Left lung (tissue), 14 donors: Measurements from ENCODE around the gene GDPD5. TPM values are rescaled to one million over a fixed set of nuclear protein-coding genes. Genes with fewer than 3 reads are reported as not detected.

Source experiments
- ATAC-seq: fragments of 200-7000 bp; cut with Tn5 transposase; one replicate; pipeline ENCODE4 v1.9.1; 2020; ENCODE audit warnings: moderate library complexity
- DNase-seq, 4 donors: peaks; one replicate each; pipeline ENCODE4 v3.0.0-alpha.2; 2013 to 2020
- H3K27ac ChIP-seq, 2 donors: fragments of 200-600 bp; sonication (generic) in 1 of 2; one replicate each; pipeline versions ENCODE4 v1.5.0 to v1.8.0; 2020 to 2021
- H3K27me3 ChIP-seq, 2 donors: fragments of 200-600 bp; sonication (generic) in 1 of 2; one replicate each; pipeline versions ENCODE4 v1.5.0 to v1.8.0; 2020 to 2021
- H3K36me3 ChIP-seq, 2 donors: fragments of 200-600 bp; sonication (generic) in 1 of 2; one replicate each; pipeline versions ENCODE4 v1.5.0 to v1.8.0; 2020 to 2021
- H3K4me1 ChIP-seq, 2 donors: fragments of 200-600 bp; one replicate each; pipeline ENCODE4 v1.8.0; 2021
- H3K4me3 ChIP-seq, 2 donors: fragments of 200-600 bp; sonication (generic) in 1 of 2; one replicate each; pipeline versions ENCODE4 v1.5.0 to v1.8.0; 2020 to 2021; ENCODE audit warnings: mild to moderate bottlenecking in 1 of 2
- H3K9me3 ChIP-seq, 2 donors: fragments of 200-600 bp; sonication (generic) in 1 of 2; one replicate each; pipeline versions ENCODE4 v1.5.0 to v1.8.0; 2020 to 2021
- CTCF ChIP-seq, 2 donors: fragments of 200-600 bp; sonication (generic) in 1 of 2; IDR thresholded peaks; one replicate each; pipeline versions ENCODE4 v1.5.0 to v1.8.0; 2021; ENCODE audit warnings: antibody characterized with exemption in 2 of 2
- intact Hi-C, 2 donors: fragments of 100-400 bp; cut with DNase I; formaldehyde crosslinking; loops; one replicate each; pipeline versions ENCODE4 v1.11.2 to v1.14.2; 2022
- long read RNA-seq, 12 donors: library from polyadenylated mRNA in 2 of 12; unstranded in 2 of 12; transcript quantifications; one replicate each; pipeline ENCODE4 v2.0.0 and lab custom pipeline, GENCODE V29; 2019 to 2026
- polyA plus RNA-seq, 6 donors: library from polyadenylated mRNA; unstranded; fragments of 120-200 nt; gene quantifications; one replicate each; pipeline ENCODE4 v1.2.1, GENCODE V29; 2013; ENCODE audit not compliant: insufficient read length in 6 of 6
- total RNA-seq, 2 donors: library from RNA; stranded (reverse); fragmentation: NEBNext Ultra II Directional; extraction: Animal tissue kit (Norgen Biotek cat#: 25700); gene quantifications; one replicate each; pipeline ENCODE4 v1.2.1, GENCODE V29; 2021
- donor health status: DM: no; HTN: yes; CAD: no.
- donor health status: DM: no; HTN: no; CAD: no.

Gene GDPD5
- total RNA-seq (10 to 100 TPM; 10.5 to 15.5 TPM), polyA plus RNA-seq (10 to 100 TPM; 24.0 to 34.8 (median 28.4) TPM)
- long read RNA-seq, donor 1, partial matches to known transcripts, result 0 of 2 reads
- long read RNA-seq, donor 1, other reads (novel, unspliced or antisense), result 0 of 2 reads
- long read RNA-seq, donor 2, result 0 reads
- long read RNA-seq, donor 3, partial matches to known transcripts, result 0 of 1 reads
- long read RNA-seq, donor 3, other reads (novel, unspliced or antisense), result 0 of 1 reads
- long read RNA-seq, donor 4, partial matches to known transcripts, result 1 of 1 reads
- long read RNA-seq, donor 4, other reads (novel, unspliced or antisense), result 0 of 1 reads
- long read RNA-seq, donor 5, partial matches to known transcripts, result 0 of 1 reads
- long read RNA-seq, donor 5, other reads (novel, unspliced or antisense), result 0 of 1 reads
- long read RNA-seq, donor 6, partial matches to known transcripts, result 0 of 1 reads
- long read RNA-seq, donor 6, other reads (novel, unspliced or antisense), result 0 of 1 reads
- long read RNA-seq, donor 7, result 0 reads
- long read RNA-seq, donor 8, partial matches to known transcripts, result 0 of 1 reads
- long read RNA-seq, donor 8, other reads (novel, unspliced or antisense), result 0 of 1 reads
- long read RNA-seq, donor 9, result 0 reads
- long read RNA-seq, donor 10, partial matches to known transcripts, result 0 of 1 reads
- long read RNA-seq, donor 10, other reads (novel, unspliced or antisense), result 1 of 1 reads
- long read RNA-seq, donor 11, partial matches to known transcripts, result 0 of 3 reads
- long read RNA-seq, donor 11, other reads (novel, unspliced or antisense), result 0 of 3 reads
- long read RNA-seq, donor 12, partial matches to known transcripts, result 0 of 3 reads
- long read RNA-seq, donor 12, other reads (novel, unspliced or antisense), result 0 of 3 reads

- ATAC-seq, result peak; percentile 99
- peak; percentile 28 to 53 for TF ChIP-seq CTCF (IDR thresholded peaks at IDR 0.05)
These were observed at the start of gene GDPD5 for GRCh38 chr11:75525433-75526191. TSS of gene GDPD5 (minus strand) at chr11:75525941. CDS start at chr11:75477735, 48,206 bp downstream.

GRCh38 chr11:75574698-75575602 is 49.2 kb upstream of the GDPD5 start:
- H3K9me3 ChIP-seq, result no peaks in the 10 kb centered on the region
- DNase-seq (no peak), ATAC-seq (no peak)
- intact Hi-C loops, result no loop called here
- TF ChIP-seq CTCF (IDR thresholded peaks at IDR 0.05), result no peak
- H3K27me3 ChIP-seq, result no peaks in the 10 kb centered on the region
- H3K36me3 ChIP-seq, result peaks cover 0 to 46% of the 10 kb centered on the region in 2 donors
- no peak overlapping the region for H3K27ac ChIP-seq
- no peak overlapping the region for H3K4me3 ChIP-seq
- peaks cover 8 to 30% of the 10 kb centered on the region in 2 donors for H3K4me1 ChIP-seq

More at GRCh38 chr11:75525433-75526191, at the start of gene GDPD5:
- Histone ChIP-seq H3K4me1 (peaks cover 11 to 24% of the 10 kb centered on the region in 2 donors), H3K9me3 (no peaks in the 10 kb centered on the region), H3K27ac (peak within 1 kb of the TSS in 1 of 2 donors; percentile 8), H3K27me3 (peaks cover 0 to 30% of the 10 kb centered on the region in 2 donors), H3K4me3 (peak within 1 kb of the TSS; percentile 48 to 63), H3K36me3 (no peaks in the 10 kb centered on the region)
- DNase-seq, result peak; percentile 86 to 94 (median 90)
- intact Hi-C loops, result loop anchor here in 1 of 2 donors (5.0 kb wide), 1 partner anchor 78 kb away; no protein-coding TSS in a partner anchor

- ATAC-seq (no peak), DNase-seq (peak in 1 of 4 donors; percentile 30)
- Histone ChIP-seq H3K4me3 (no peak overlapping the region), H3K27ac (peak overlapping the region in 1 of 2 donors; percentile 8), H3K27me3 (no peaks in the 10 kb centered on the region), H3K4me1 (peaks cover 8 to 50% of the 10 kb centered on the region in 2 donors), H3K9me3 (no peaks in the 10 kb centered on the region), H3K36me3 (peaks cover 0 to 68% of the 10 kb centered on the region in 2 donors)
- no peak for TF ChIP-seq CTCF (IDR thresholded peaks at IDR 0.05)
- intact Hi-C loops, result no loop called here
These were observed 47.0 kb upstream of the GDPD5 start for GRCh38 chr11:75572744-75573143.

- no peaks in the 10 kb centered on the region for H3K9me3 ChIP-seq
- no peak for TF ChIP-seq CTCF (IDR thresholded peaks at IDR 0.05)
- DNase-seq (peak in 2 of 4 donors; percentile 65 to 76), ATAC-seq (peak; percentile 83)
- H3K4me1 ChIP-seq, result peaks cover 4 to 56% of the 10 kb centered on the region in 2 donors
- no peaks in the 10 kb centered on the region for H3K27me3 ChIP-seq
- H3K36me3 ChIP-seq, result peaks cover 0 to 79% of the 10 kb centered on the region in 2 donors
- no peak overlapping the region for H3K27ac ChIP-seq
- intact Hi-C loops, result no loop called here
- H3K4me3 ChIP-seq, result no peak overlapping the region
These were observed 45.9 kb upstream of the GDPD5 start for GRCh38 chr11:75571625-75572024.
